D341Med (cell line): ENCODE data around the gene TFF3.

ENCODE experiments used
- DNase-seq: peaks from one replicate; pipeline ENCODE4 v3.0.0; 2012; ENCODE audit warnings: low spot score

TFF3 gene, protein sequence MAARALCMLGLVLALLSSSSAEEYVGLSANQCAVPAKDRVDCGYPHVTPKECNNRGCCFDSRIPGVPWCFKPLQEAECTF

GRCh38 chr21:42315296-42315891, at the start of gene TFF3:
Gene TFF3 (minus strand): TSS chr21:42315409. CDS start chr21:42315374, 35 bp downstream.
- DNase-seq, result no peak

DNA sequence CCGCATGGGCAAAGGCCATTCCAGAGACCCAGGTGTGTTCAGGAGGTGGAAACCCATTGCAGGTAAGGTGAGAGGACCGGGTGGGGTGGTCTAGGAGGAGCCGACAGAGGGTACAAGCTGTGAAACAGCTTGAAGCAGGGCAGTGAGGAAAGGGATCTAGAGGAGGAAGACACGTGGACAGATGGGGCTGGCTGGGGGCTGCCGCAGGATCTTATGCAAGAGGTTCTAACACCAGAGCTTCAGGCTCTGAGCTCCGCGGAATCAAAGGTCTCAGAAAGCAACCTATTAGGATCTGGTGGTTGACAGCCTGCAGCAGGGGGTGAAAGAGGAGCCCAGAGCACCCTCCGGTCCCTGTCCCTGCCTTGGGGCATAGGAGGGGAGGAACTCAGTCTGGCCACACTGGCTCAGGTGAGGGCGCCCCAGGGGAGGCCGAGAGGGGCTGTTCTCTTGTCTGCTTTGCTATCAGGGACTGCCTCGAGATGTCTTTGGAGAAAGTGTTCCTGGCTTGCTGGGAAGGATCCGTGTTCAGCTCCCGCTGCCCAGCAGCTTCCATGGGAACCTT, 49.2 kb upstream of the TFF3 start:
- DNase-seq, result no peak

DNA sequence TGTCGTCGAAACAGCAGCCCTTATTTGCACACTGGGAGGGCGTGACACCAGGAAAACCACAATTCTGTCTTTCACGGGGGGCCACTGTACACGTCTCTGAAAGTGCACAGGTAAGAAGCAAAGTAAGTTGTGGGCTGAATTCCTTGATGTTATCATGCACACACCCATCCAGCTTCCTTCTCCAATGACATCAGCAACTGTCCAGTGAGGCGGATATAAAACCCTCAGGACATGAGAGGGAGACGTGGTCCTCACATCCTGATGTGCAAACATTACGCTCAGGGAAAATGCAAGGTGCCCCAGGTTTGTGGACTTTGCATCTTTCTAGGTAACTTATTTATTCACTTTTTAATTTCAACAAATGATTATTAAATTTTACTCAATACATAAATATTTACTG, 48.1 kb upstream of the TFF3 start:
- DNase-seq, result no peak

GRCh38 chr21:42362700-42363099, 47.5 kb upstream of the TFF3 start:
- DNase-seq, result no peak

DNA sequence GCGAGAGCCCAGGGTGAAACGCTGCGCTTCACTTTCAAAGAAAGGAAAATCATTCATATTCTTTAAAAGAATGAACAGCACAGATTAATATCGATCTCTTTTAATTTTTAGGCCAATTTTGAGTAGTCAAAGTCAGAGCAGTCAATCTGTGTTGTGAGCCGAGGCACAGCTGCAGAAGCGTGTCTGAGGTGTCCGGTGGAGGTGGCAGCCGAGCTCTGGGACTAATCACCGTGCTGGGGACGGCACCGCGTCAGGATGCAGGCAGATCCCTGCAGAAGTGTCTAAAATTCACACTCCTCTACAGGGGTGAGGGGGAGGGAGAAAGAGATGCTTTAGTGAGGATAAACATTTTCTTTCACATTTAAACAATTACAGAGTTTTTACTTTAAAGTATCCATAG, 47.0 kb upstream of the TFF3 start:
- DNase-seq, result no peak

DNA sequence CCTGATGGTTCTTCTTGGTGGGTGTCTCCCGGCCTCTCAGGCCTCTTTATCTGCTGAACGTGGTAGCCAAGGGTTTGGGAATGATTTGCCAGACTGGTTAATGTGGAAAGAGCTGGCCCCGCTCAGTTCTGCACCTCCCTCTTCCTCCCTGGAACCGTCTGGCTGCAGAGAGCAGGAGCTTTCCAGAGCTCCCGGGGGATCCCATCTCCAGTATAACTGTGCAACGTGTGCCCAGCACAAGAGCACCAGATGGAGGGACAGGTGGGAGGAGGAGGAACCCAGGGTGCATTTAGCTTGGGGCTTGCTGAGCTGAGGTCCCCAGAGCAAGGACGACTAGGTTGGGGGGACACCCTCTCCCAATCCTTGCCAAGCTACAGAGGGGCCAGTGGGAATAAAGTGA, 46.1 kb upstream of the TFF3 start:
- DNase-seq, result peak; percentile 83

- DNase-seq, result no peak
Observed at GRCh38 chr21:42360317-42360716, 45.1 kb upstream of the TFF3 start.

- DNase-seq, result no peak
Observed at GRCh38 chr21:42358937-42359336, 43.7 kb upstream of the TFF3 start.

DNA sequence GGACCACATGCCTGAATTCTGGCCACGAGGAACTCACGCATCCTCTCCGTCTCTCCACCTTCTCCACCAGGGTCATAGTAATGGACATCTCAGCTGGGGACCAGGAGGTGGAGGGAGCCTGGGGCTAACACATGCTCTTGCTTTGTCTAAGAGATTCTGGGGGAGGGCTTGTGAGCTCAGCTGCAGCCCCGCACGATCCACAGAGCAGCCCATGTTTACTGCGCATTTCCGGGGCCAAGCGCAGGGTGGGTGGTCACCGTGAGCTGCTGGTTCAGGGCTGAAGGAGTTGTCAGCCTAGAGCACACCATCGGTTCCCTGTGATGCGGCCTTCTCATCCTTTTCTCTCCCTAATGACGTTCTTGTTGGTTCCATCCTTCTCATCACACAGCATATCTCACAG, 43.1 kb upstream of the TFF3 start:
- no peak for DNase-seq

DNA sequence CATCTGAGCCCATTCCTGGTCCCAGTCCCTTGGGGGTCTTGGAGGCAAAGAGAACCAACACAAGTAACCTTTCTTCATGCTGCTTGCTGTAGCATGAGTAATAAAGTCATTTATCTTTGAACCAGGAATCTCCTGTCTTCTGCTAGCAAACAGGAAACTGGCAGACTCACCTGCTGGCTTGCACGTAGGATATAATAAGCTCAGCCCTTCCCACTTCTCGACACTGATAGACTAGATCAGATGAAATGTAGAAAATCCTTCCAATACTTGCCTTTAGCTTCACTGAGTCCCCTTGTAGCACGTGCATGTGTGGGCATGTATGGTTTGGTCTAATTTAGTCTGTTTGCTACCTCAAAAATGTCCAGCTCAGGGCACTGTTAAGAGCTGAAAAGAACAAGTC, 42.1 kb upstream of the TFF3 start:
- no peak for DNase-seq

DNA sequence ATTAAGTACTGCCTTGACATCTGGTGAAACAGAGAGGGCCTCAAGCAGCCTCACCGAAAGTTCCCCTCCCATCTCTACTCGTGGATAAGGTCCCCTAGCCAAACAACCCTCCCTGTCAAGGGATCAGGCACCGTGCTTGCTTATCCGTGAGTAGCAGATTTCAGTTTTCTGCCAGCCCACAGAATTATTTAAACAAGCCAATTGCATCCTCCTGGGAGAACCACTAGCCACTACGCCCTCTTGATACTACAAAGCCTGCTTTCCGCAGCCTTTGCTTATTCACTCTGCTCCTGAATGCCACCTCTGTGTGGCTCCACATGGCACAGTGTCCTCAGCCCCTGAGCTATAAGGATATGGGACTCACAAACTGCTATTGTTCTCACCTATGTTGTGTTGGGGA, 41.4 kb upstream of the TFF3 start:
- no peak for DNase-seq

DNA sequence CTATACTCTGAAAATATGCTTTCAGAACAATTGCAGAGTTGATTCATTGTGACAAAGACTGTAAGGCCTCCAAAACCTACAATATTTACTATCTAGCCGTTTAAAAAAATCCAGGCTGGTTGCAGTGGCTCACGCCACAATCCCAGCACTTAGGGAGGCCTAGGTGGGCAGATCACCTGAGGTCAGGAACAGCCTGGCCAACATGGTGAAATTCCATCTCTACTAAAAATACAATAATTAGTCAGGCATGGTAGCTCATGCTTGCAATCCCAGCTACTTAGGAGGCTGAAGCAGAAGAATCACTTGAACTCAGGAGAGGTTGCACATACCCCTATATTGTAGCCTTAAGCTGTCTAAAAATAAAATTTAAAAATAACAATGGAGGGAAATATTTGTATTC, 40.8 kb upstream of the TFF3 start:
- DNase-seq, result no peak

DNA sequence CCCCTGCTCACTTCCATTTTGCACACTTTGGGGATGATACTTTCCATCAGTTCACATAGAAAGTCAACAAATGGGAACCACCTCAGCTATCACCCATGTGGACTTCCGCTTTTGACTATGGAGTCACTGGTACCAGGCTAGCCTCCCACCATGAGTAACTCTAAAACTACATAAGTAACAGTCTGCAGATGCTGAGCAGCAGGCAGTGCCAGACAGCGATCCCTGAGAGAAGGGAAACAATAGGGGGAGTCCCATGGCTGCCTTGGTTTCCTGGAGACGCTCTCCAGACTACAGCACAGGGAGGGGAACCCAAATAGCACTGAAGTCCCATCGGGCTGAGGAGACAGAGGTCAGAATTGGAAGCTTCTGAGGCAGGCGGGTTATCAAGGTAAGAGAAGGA, 38.4 kb upstream of the TFF3 start:
- DNase-seq, result no peak

- DNase-seq, result no peak
Observed at GRCh38 chr21:42352441-42353095, 37.4 kb upstream of the TFF3 start.

- DNase-seq, result peak; percentile 9
Observed at GRCh38 chr21:42351626-42352440, 36.6 kb upstream of the TFF3 start.

GRCh38 chr21:42350927-42351426, 35.8 kb upstream of the TFF3 start, which contains the start of gene TFF2:
Gene TFF2 (minus strand): TSS chr21:42350994. CDS start chr21:42350957, 37 bp downstream.
- DNase-seq, result no peak

DNA sequence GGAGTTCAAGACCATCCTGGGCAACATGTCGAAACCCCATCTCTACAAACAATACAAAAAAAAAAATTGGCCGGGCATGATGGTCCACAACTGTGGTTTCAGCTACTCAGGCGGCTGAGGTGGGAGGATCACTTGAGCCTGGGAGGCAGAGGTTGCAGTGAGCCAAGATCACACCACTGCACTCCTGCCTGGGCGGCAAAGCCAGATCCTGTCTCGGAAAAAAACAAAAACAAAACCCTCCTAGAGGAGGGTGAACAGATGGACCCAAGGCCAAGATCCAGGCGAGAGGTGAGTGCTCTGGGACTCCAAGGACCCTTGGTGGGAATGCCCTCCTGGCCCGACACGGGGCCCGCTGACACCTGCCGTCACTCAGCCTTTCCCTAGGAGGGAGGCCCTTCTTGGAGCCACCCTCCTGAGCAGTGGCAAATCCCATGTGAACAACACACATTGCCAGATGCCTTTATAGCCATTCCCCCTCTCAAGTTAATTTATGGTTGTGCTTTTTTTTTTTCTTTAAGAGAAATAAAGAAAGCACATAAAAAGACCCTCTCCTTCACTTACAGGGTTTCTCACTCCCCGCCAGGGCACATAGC, 35.2 kb upstream of the TFF3 start:
- DNase-seq, result peak; percentile 29

GRCh38 chr21:42349420-42350317, 34.5 kb upstream of the TFF3 start:
- DNase-seq, result peak; percentile 32

GRCh38 chr21:42348762-42349161, 33.6 kb upstream of the TFF3 start:
- no peak for DNase-seq

GRCh38 chr21:42347601-42348327, 32.6 kb upstream of the TFF3 start:
- no peak for DNase-seq
